HFFc6 (cell line): ENCODE results near the gene RHOB. TPM values are rescaled to one million over a fixed set of nuclear protein-coding genes. Genes with fewer than 3 reads are reported as not detected.

ENCODE experiments used
- DNase-seq: peaks from one replicate; pipeline ENCODE4 v3.0.0-alpha.2; 2018
- H3K27ac Mint-ChIP-seq: 2 replicates; pipeline ENCODE4 v1.8.0; 2020; ENCODE audit warnings: mild to moderate bottlenecking, mixed read lengths
- H3K27me3 Mint-ChIP-seq: 2 replicates; pipeline ENCODE4 v1.8.0; 2021; ENCODE audit warnings: mild to moderate bottlenecking, moderate library complexity, mixed read lengths; ENCODE audit not compliant: insufficient read depth
- H3K36me3 Mint-ChIP-seq: 2 replicates; pipeline ENCODE4 v1.8.0; 2021; ENCODE audit warnings: low read depth, mixed read lengths
- H3K4me1 Mint-ChIP-seq: 2 replicates; pipeline ENCODE4 v1.8.0; 2020; ENCODE audit warnings: low read depth, mixed read lengths
- H3K4me3 Mint-ChIP-seq: 2 replicates; pipeline ENCODE4 v1.8.0; 2020; ENCODE audit warnings: mild to moderate bottlenecking, moderate library complexity, mixed read lengths
- H3K9me3 Mint-ChIP-seq: 2 replicates; pipeline ENCODE4 v1.8.0; 2020; ENCODE audit warnings: mild to moderate bottlenecking, mixed read lengths
- CTCF ChIP-seq: fragments of 200-600 bp; sonication (generic); IDR thresholded peaks from 2 replicates; pipeline ENCODE4 v1.5.0; 2021; ENCODE audit warnings: antibody characterized with exemption, mild to moderate bottlenecking
- total RNA-seq, 6 experiments: library from RNA; stranded (reverse); fragmentation: NEBNext Ultra II Directional; extraction: Animal tissue kit (Norgen Biotek cat#: 25700); gene quantifications; 2 replicates in 1 of 6; 3 replicates in 5 of 6; pipeline ENCODE4 v1.2.3, GENCODE V29; 2021

Gene RHOB
- total RNA-seq, 6 experiments from 2014 or later, result 128 to 146 (median 133) TPM

- no peak for DNase-seq
- H3K4me3 Mint-ChIP-seq, result no peak overlapping the region
- H3K36me3 Mint-ChIP-seq, result no peaks in the 10 kb centered on the region
These were observed 26.3 kb downstream of the RHOB start for GRCh38 chr2:20473128-20473527.

GRCh38 chr2:20474757-20475566 is 28.1 kb downstream of the RHOB start:
- H3K36me3 Mint-ChIP-seq, result no peaks in the 10 kb centered on the region
- no peaks in the 10 kb centered on the region for H3K9me3 Mint-ChIP-seq
- TF ChIP-seq CTCF, result no peak
- H3K27ac Mint-ChIP-seq, result no peak overlapping the region
- peaks cover 26% of the 10 kb centered on the region; the same call in 1 of the 2 replicates for H3K27me3 Mint-ChIP-seq
- no peak for DNase-seq
- peaks cover 4% of the 10 kb centered on the region; the same call in 1 of the 2 replicates for H3K4me1 Mint-ChIP-seq
- H3K4me3 Mint-ChIP-seq, result no peak overlapping the region

More at GRCh38 chr2:20473128-20473527, 26.3 kb downstream of the RHOB start:
- Mint-ChIP-seq H3K27ac (no peak overlapping the region), H3K27me3 (peaks cover 19% of the 10 kb centered on the region; the same call in 1 of the 2 replicates), H3K9me3 (no peaks in the 10 kb centered on the region), H3K4me1 (peaks cover 4% of the 10 kb centered on the region; the same call in 1 of the 2 replicates)
- no peak for TF ChIP-seq CTCF

GRCh38 chr2:20475567-20475952 is 28.7 kb downstream of the RHOB start:
- no peaks in the 10 kb centered on the region for H3K36me3 Mint-ChIP-seq
- no peak overlapping the region for H3K4me3 Mint-ChIP-seq
- peaks cover 26% of the 10 kb centered on the region; the same call in 1 of the 2 replicates for H3K27me3 Mint-ChIP-seq
- TF ChIP-seq CTCF, result no peak
- DNase-seq, result no peak
- peaks cover 4% of the 10 kb centered on the region; the same call in 1 of the 2 replicates for H3K4me1 Mint-ChIP-seq
- no peaks in the 10 kb centered on the region for H3K9me3 Mint-ChIP-seq
- H3K27ac Mint-ChIP-seq, result no peak overlapping the region

GRCh38 chr2:20476481-20476880 is 29.6 kb downstream of the RHOB start:
- no peaks in the 10 kb centered on the region for H3K36me3 Mint-ChIP-seq
- H3K27me3 Mint-ChIP-seq, result peaks cover 23% of the 10 kb centered on the region; the same call in 1 of the 2 replicates
- TF ChIP-seq CTCF, result no peak
- no peak overlapping the region for H3K4me3 Mint-ChIP-seq
- no peak overlapping the region for H3K27ac Mint-ChIP-seq
- H3K9me3 Mint-ChIP-seq, result no peaks in the 10 kb centered on the region
- DNase-seq, result no peak
- H3K4me1 Mint-ChIP-seq, result peaks cover 4% of the 10 kb centered on the region; the same call in 1 of the 2 replicates

DNA sequence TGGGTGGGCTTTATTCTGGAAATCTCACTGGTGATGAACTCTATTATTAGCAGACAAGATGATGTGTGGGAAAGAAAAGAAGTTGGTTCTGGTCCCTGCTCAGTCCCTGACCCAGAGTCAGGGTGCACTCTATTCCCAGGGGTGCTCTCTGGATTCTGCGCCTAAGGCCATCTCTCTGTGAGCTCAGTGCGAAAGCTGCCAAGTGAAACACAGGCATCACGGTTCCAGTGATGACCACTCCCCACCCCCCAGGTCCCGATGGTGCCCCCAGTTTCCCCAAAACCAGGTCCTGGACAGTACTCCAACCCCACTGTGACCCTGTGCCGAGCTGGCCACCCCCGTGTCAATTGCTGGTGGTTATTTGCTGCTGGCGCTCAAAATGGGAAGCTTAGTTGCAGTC is 30.1 kb downstream of the RHOB start:
- H3K36me3 Mint-ChIP-seq, result no peaks in the 10 kb centered on the region
- no peak overlapping the region for H3K4me3 Mint-ChIP-seq
- peaks cover 22% of the 10 kb centered on the region; the same call in 1 of the 2 replicates for H3K27me3 Mint-ChIP-seq
- TF ChIP-seq CTCF, result no peak
- DNase-seq, result no peak
- peaks cover 3% of the 10 kb centered on the region; the same call in 1 of the 2 replicates for H3K4me1 Mint-ChIP-seq
- H3K27ac Mint-ChIP-seq, result no peak overlapping the region
- no peaks in the 10 kb centered on the region for H3K9me3 Mint-ChIP-seq
